ENCODE results near the gene TTLL5.
"Not testable (repeated sequence)": the region's sequence is repeated elsewhere in the genome, so short reads cannot be mapped to it uniquely, and the experiment has no call there.

Gene TTLL5

GRCh38 chr14:75690010-75690409 is 29.0 kb downstream of the TTLL5 start:
- Histone ChIP-seq H3K27ac (no peak overlapping the region), H3K27me3 (ENCODE audit: control insufficient read depth, insufficient read depth, low read length) (no peaks in the 10 kb centered on the region), H3K4me1 (no peaks in the 10 kb centered on the region), H3K9ac (no peak overlapping the region), H3K4me3 (ENCODE audit: low read depth, low read length) (no peak overlapping the region), H2AFZ (no peak overlapping the region), H3K36me3 (ENCODE audit: control insufficient read depth, insufficient read depth, low read length) (no peaks in the 10 kb centered on the region), H3K9me3 (ENCODE audit: control insufficient read depth, low read length) (no peaks in the 10 kb centered on the region), H3K79me2 (no peaks in the 10 kb centered on the region), H3K4me2 (ENCODE audit: low read length) (no peak overlapping the region)
- no peak for TF ChIP-seq CTCF (IDR thresholded peaks at IDR 0.05)

GRCh38 chr14:75695025-75695424 is 34.0 kb downstream of the TTLL5 start:
- not testable (repeated sequence) for H3K4me1 ChIP-seq; H3K27me3 ChIP-seq (ENCODE audit: control insufficient read depth, insufficient read depth, low read length); H3K4me2 ChIP-seq (ENCODE audit: low read length); H3K79me2 ChIP-seq; H3K27ac ChIP-seq; H2AFZ ChIP-seq; H3K9me3 ChIP-seq (ENCODE audit: control insufficient read depth, low read length); H3K36me3 ChIP-seq (ENCODE audit: control insufficient read depth, insufficient read depth, low read length); H3K4me3 ChIP-seq (ENCODE audit: low read depth, low read length); H3K9ac ChIP-seq

- H3K4me1 ChIP-seq: no peaks in the 10 kb centered on the region
- H3K4me3 ChIP-seq (ENCODE audit: low read depth, low read length): no peak overlapping the region
- H2AFZ ChIP-seq: no peak overlapping the region
- H3K36me3 ChIP-seq (ENCODE audit: control insufficient read depth, insufficient read depth, low read length): no peaks in the 10 kb centered on the region
- H3K27ac ChIP-seq: no peak overlapping the region
- no peak overlapping the region for H3K4me2 ChIP-seq (ENCODE audit: low read length)
- TF ChIP-seq CTCF (IDR thresholded peaks at IDR 0.05): no peak
- no peak overlapping the region for H3K9ac ChIP-seq
- H3K9me3 ChIP-seq (ENCODE audit: control insufficient read depth, low read length): no peaks in the 10 kb centered on the region
- no peaks in the 10 kb centered on the region for H3K79me2 ChIP-seq
- no peaks in the 10 kb centered on the region for H3K27me3 ChIP-seq (ENCODE audit: control insufficient read depth, insufficient read depth, low read length)
Observed at GRCh38 chr14:75697386-75697785, 36.3 kb downstream of the TTLL5 start.

- Histone ChIP-seq H2AFZ (no peak overlapping the region), H3K4me1 (no peaks in the 10 kb centered on the region), H3K27me3 (ENCODE audit: control insufficient read depth, insufficient read depth, low read length) (no peaks in the 10 kb centered on the region), H3K79me2 (no peaks in the 10 kb centered on the region), H3K4me2 (ENCODE audit: low read length) (no peak overlapping the region), H3K36me3 (ENCODE audit: control insufficient read depth, insufficient read depth, low read length) (no peaks in the 10 kb centered on the region), H3K9ac (no peak overlapping the region), H3K27ac (no peak overlapping the region), H3K9me3 (ENCODE audit: control insufficient read depth, low read length) (no peaks in the 10 kb centered on the region), H3K4me3 (ENCODE audit: low read depth, low read length) (no peak overlapping the region)
- TF ChIP-seq CTCF (IDR thresholded peaks at IDR 0.05): no peak
Observed at GRCh38 chr14:75697918-75698317, 36.9 kb downstream of the TTLL5 start.

GRCh38 chr14:75699331-75699730 is 38.3 kb downstream of the TTLL5 start:
- Histone ChIP-seq H3K79me2 (no peaks in the 10 kb centered on the region), H3K27me3 (ENCODE audit: control insufficient read depth, insufficient read depth, low read length) (no peaks in the 10 kb centered on the region), H3K27ac (no peak overlapping the region), H3K9me3 (ENCODE audit: control insufficient read depth, low read length) (no peaks in the 10 kb centered on the region), H2AFZ (no peak overlapping the region), H3K4me1 (no peaks in the 10 kb centered on the region), H3K9ac (no peak overlapping the region), H3K36me3 (ENCODE audit: control insufficient read depth, insufficient read depth, low read length) (no peaks in the 10 kb centered on the region), H3K4me3 (ENCODE audit: low read depth, low read length) (no peak overlapping the region), H3K4me2 (ENCODE audit: low read length) (no peak overlapping the region)
- TF ChIP-seq CTCF (IDR thresholded peaks at IDR 0.05): no peak

Measured in parathyroid adenoma (tissue), 2 donors.